SK-N-SH (cell line): ENCODE results near the gene MTHFD1L. TPM values are rescaled to one million over a fixed set of nuclear protein-coding genes. Genes with fewer than 3 reads are reported as not detected.

ENCODE experiments used
- CTCF ChIA-PET: fragments of 300-600, 350-600 bp; formaldehyde crosslinking; extraction: SDS; loops from one replicate; lab custom pipeline; 2021; lab: Yijun Ruan, JAX
- POLR2A ChIA-PET: fragments of 350-600 bp; sonication (Branson Sonifier 250); formaldehyde crosslinking; extraction: SDS; loops from one replicate; lab custom pipeline; 2020; ENCODE audit warnings: antibody characterized with exemption, inconsistent platforms; lab: Yijun Ruan, JAX
- DNase-seq: peaks from one replicate; pipeline ENCODE4 v3.0.0; 2012
- H2AFZ ChIP-seq: fragments of 200-600 bp; sonication (generic); 2 replicates; pipeline ENCODE4 v1.8.1; 2016; ENCODE audit warnings: antibody characterized with exemption, mild to moderate bottlenecking, low read depth
- H3F3A ChIP-seq: fragments of 200-600 bp; sonication (generic); replicated peaks from 2 replicates; pipeline ENCODE3; 2016; ENCODE audit warnings: antibody characterized with exemption, mild to moderate bottlenecking; ENCODE audit not compliant: insufficient read depth
- H3K27ac ChIP-seq, 2 experiments: fragments of 200-500 bp in 1 of 2; fragments of 200-600 bp in 1 of 2; sonication (Bioruptor generic) in 1 of 2; sonication (generic), shearing (Covaris generic) in 1 of 2; 2 replicates each; pipeline versions ENCODE4 v1.5.1 to v1.6.1; 2014 to 2016; ENCODE audit warnings: low read depth in 2 of 2, inconsistent platforms in 1 of 2, low read length in 1 of 2, mild to moderate bottlenecking in 1 of 2, mixed read lengths in 1 of 2
- H3K27me3 ChIP-seq: fragments of 200-600 bp; sonication (generic), shearing (Covaris generic); 2 replicates; pipeline ENCODE4 v1.6.1; 2016; ENCODE audit warnings: mixed run types; ENCODE audit not compliant: insufficient read depth
- H3K36me3 ChIP-seq, 2 experiments: fragments of 200-500 bp in 1 of 2; fragments of 200-600 bp in 1 of 2; sonication (Bioruptor generic) in 1 of 2; sonication (generic) in 1 of 2; replicated peaks in 1 of 2; 2 replicates each; pipeline versions ENCODE3 to v1.5.1; 2014 to 2016; ENCODE audit warnings: low read length in 1 of 2, mild to moderate bottlenecking in 1 of 2; ENCODE audit not compliant: insufficient read depth in 2 of 2, control insufficient read depth in 1 of 2
- H3K4me1 ChIP-seq, 2 experiments: fragments of 200-500 bp in 1 of 2; fragments of 200-600 bp in 1 of 2; sonication (Bioruptor generic) in 1 of 2; sonication (generic), shearing (Covaris generic) in 1 of 2; 2 replicates each; pipeline versions ENCODE4 v1.5.1 to v1.6.1; 2014 to 2016; ENCODE audit warnings: low read depth in 1 of 2, low read length in 1 of 2, mixed run types in 1 of 2; ENCODE audit not compliant: insufficient read depth in 2 of 2, control insufficient read depth in 1 of 2
- H3K4me2 ChIP-seq: fragments of 200-600 bp; sonication (generic), shearing (Covaris generic); 2 replicates; pipeline ENCODE4 v1.6.1; 2017; ENCODE audit warnings: mixed run types
- H3K4me3 ChIP-seq, 2 experiments: fragments of 200-500 bp in 1 of 2; fragments of 200-600 bp in 1 of 2; sonication (Bioruptor generic) in 1 of 2; sonication (generic), shearing (Covaris generic) in 1 of 2; 2 replicates each; pipeline versions ENCODE4 v1.5.1 to v1.8.1; 2014 to 2016; ENCODE audit warnings: low read depth in 2 of 2, inconsistent platforms in 1 of 2, low read length in 1 of 2, mild to moderate bottlenecking in 1 of 2, mixed read lengths in 1 of 2, moderate library complexity in 1 of 2
- H3K79me2 ChIP-seq: fragments of 200-600 bp; sonication (generic); 2 replicates; pipeline ENCODE4 v1.8.1; 2017; ENCODE audit warnings: mild to moderate bottlenecking; ENCODE audit not compliant: insufficient read depth
- H3K9ac ChIP-seq: fragments of 200-600 bp; sonication (generic); 2 replicates; pipeline ENCODE4 v1.6.1; 2017; ENCODE audit warnings: mixed run types
- H3K9me2 ChIP-seq: fragments of 200-600 bp; sonication (generic); 2 replicates; pipeline ENCODE4 v1.6.1; 2017; ENCODE audit warnings: mixed run types
- H3K9me3 ChIP-seq: fragments of 200-600 bp; sonication (generic); 2 replicates; pipeline ENCODE4 v1.6.1; 2017; ENCODE audit warnings: mixed run types, mild to moderate bottlenecking, moderate library complexity
- H4K20me1 ChIP-seq: fragments of 200-600 bp; sonication (generic); 2 replicates; pipeline ENCODE4 v1.6.1; 2017; ENCODE audit warnings: mild to moderate bottlenecking, mixed run types; ENCODE audit not compliant: insufficient read depth
- ELF1 ChIP-seq: IDR thresholded peaks from 2 replicates; pipeline ENCODE4 v1.4.0; 2012
- EP300 ChIP-seq, 2 experiments: IDR thresholded peaks; 2 replicates each; pipeline versions ENCODE4 v1.4.0 to v1.6.1; 2012; ENCODE audit warnings: borderline replicate concordance in 1 of 2, low read depth in 1 of 2, low read length in 1 of 2
- EZH2phosphoT487 ChIP-seq: fragments of 200-600 bp; sonication (generic); IDR thresholded peaks from 2 replicates; pipeline ENCODE4 v1.6.1; 2017; ENCODE audit warnings: low read depth, mixed run types, mild to moderate bottlenecking, antibody characterized with exemption, moderate library complexity, borderline replicate concordance
- FOXM1 ChIP-seq: IDR thresholded peaks from 2 replicates; pipeline ENCODE4 v1.4.0; 2012; ENCODE audit warnings: low read depth, mild to moderate bottlenecking
- GABPA ChIP-seq: IDR thresholded peaks from 2 replicates; pipeline ENCODE4 v1.4.0; 2012; ENCODE audit warnings: low read depth, mild to moderate bottlenecking
- MEF2A ChIP-seq: IDR thresholded peaks from 2 replicates; pipeline ENCODE4 v1.4.0; 2012; ENCODE audit warnings: low read depth, borderline replicate concordance
- MXI1 ChIP-seq: IDR thresholded peaks from 2 replicates; pipeline ENCODE4 v1.6.1; 2012; ENCODE audit warnings: mild to moderate bottlenecking, low read depth, low read length, improper control_type of control experiment
- NFIC ChIP-seq: IDR thresholded peaks from 2 replicates; pipeline ENCODE4 v1.4.0; 2012; ENCODE audit warnings: borderline replicate concordance
- NRF1 ChIP-seq: IDR thresholded peaks from 2 replicates; pipeline ENCODE4 v1.6.1; 2012; ENCODE audit warnings: low read depth, mild to moderate bottlenecking, low read length
- POLR2AphosphoS5 ChIP-seq: IDR thresholded peaks from 2 replicates; pipeline ENCODE4 v1.6.1; 2012; ENCODE audit warnings: low read depth, low read length
- REST ChIP-seq: IDR thresholded peaks from 2 replicates; pipeline ENCODE4 v1.6.1; 2012; ENCODE audit warnings: mild to moderate bottlenecking, low read depth, low read length, moderate library complexity
- RFX5 ChIP-seq: IDR thresholded peaks from 2 replicates; pipeline ENCODE4 v1.6.1; 2012; ENCODE audit warnings: mild to moderate bottlenecking, improper control_type of control experiment, low read length
- RXRA ChIP-seq: IDR thresholded peaks from 2 replicates; pipeline ENCODE4 v1.4.0; 2012; ENCODE audit warnings: low read depth, mild to moderate bottlenecking, borderline replicate concordance
- SMC3 ChIP-seq: IDR thresholded peaks from 2 replicates; pipeline ENCODE4 v1.6.1; 2012; ENCODE audit warnings: low read depth, low read length, improper control_type of control experiment
- TAF1 ChIP-seq: IDR thresholded peaks from 2 replicates; pipeline ENCODE4 v1.6.1; 2012; ENCODE audit warnings: low read depth, mild to moderate bottlenecking, low read length, moderate library complexity, borderline replicate concordance
- TCF12 ChIP-seq: IDR thresholded peaks from 2 replicates; pipeline ENCODE4 v1.4.0; 2012
- TEAD4 ChIP-seq: IDR thresholded peaks from 2 replicates; pipeline ENCODE4 v1.4.0; 2012; ENCODE audit warnings: mild to moderate bottlenecking, borderline replicate concordance; ENCODE audit not compliant: insufficient read depth
- YY1 ChIP-seq: IDR thresholded peaks from 2 replicates; pipeline ENCODE4 v1.4.0; 2012; ENCODE audit warnings: low read depth, mild to moderate bottlenecking
- WGBS: methylation state at CpG from one replicate; pipeline ENCODE4 v1.1.6; 2017; ENCODE audit warnings: low lambda C conversion rate; 5-methylcytosine and 5-hydroxymethylcytosine counted together
- polyA plus RNA-seq, 3 experiments: library from polyadenylated mRNA; depleted of rRNA; stranded (reverse); fragments of >200 nt; gene quantifications; 2 replicates each; pipeline ENCODE4 v1.2.3, GENCODE V29; 2012
- TF ChIP-seq, protein P1 (sequence below): fragments of 150-350 bp; IDR thresholded peaks from 2 replicates; pipeline ENCODE4 v1.6.1; 2016; ENCODE audit warnings: mild to moderate bottlenecking, low read depth, low read length
- TF ChIP-seq, protein P2 (sequence below): IDR thresholded peaks from 2 replicates; pipeline ENCODE4 v1.4.0; 2012; ENCODE audit warnings: low read depth
- TF ChIP-seq, protein P3 (sequence below): IDR thresholded peaks from 2 replicates; pipeline ENCODE4; 2012
- TF ChIP-seq, protein P4 (sequence below): fragments of 150-350 bp; IDR thresholded peaks from 2 replicates; pipeline ENCODE4 v1.6.1; 2017; ENCODE audit warnings: antibody characterized with exemption, low read length, low read depth, borderline replicate concordance

Gene MTHFD1L
- polyA plus RNA-seq, 1 of the 3 experiments (the other 2 are of a cell fraction): 37.0 TPM

DNA sequence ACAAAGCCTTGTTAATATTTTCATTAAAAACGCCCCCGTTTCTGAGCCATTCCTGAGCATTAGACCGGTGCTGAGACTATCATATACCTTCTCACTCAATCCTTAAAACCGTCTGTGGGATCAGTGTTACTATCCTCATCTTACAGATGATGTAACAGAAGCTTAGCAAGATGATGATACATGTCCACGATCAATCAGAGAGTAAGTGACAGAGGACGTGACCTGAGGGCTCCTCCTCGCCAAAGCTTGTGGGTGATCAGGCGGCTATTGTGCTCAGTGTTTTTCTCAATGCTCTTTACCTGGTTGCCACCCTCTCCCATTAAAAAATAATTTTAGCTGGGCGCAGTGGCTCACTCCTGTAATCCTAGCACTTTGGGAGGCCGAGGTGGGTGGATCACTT is 113.1 kb downstream of the MTHFD1L start:
- Histone ChIP-seq H3K9me2 (no peaks in the 10 kb centered on the region), H4K20me1 (no peaks in the 10 kb centered on the region), H3K9me3 (no peaks in the 10 kb centered on the region), H3K4me3 (no peak overlapping the region), H3K27ac (no peak overlapping the region), H3K4me1 (no peaks in the 10 kb centered on the region; a peak in 1 of 4 replicates), H3K4me2 (no peak overlapping the region), H3K79me2 (no peaks in the 10 kb centered on the region), H3K9ac (no peak overlapping the region), H3F3A (no peaks in the 10 kb centered on the region), H3K27me3 (no peaks in the 10 kb centered on the region), H3K36me3 (peaks cover 13 to 37% of the 10 kb centered on the region in 2 experiments), H2AFZ (no peak overlapping the region)
- 89% methylated on average over 8 of the region's 10 CpGs for WGBS
- TF ChIP-seq YY1: no peak
- no peak for TF ChIP-seq GABPA
- TF ChIP-seq TCF12: no peak
- TF ChIP-seq, protein P1, sequence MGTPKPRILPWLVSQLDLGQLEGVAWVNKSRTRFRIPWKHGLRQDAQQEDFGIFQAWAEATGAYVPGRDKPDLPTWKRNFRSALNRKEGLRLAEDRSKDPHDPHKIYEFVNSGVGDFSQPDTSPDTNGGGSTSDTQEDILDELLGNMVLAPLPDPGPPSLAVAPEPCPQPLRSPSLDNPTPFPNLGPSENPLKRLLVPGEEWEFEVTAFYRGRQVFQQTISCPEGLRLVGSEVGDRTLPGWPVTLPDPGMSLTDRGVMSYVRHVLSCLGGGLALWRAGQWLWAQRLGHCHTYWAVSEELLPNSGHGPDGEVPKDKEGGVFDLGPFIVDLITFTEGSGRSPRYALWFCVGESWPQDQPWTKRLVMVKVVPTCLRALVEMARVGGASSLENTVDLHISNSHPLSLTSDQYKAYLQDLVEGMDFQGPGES: no peak
- TF ChIP-seq RFX5: no peak
- no peak for TF ChIP-seq EZH2phosphoT487
- TF ChIP-seq ELF1: no peak
- TF ChIP-seq MEF2A: no peak
- TF ChIP-seq NFIC: no peak
- TF ChIP-seq RXRA: no peak
- TF ChIP-seq TAF1: no peak
- no peak for TF ChIP-seq NRF1
- TF ChIP-seq, protein P2, sequence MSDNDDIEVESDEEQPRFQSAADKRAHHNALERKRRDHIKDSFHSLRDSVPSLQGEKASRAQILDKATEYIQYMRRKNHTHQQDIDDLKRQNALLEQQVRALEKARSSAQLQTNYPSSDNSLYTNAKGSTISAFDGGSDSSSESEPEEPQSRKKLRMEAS: no peak
- TF ChIP-seq SMC3: no peak
- DNase-seq: no peak
- ChIA-PET CTCF (interaction anchor here (1.5 to 1.6 kb wide), 2 partner anchors 23 to 356 kb away, joined by 3 to 5 read pairs; no protein-coding TSS in a partner anchor), POLR2A (interaction anchor here (0.6 kb wide), 1 partner anchor 34 kb away, joined by 3 read pairs; no protein-coding TSS in a partner anchor)

- peaks cover 13 to 29% of the 10 kb centered on the region in 2 experiments for H3K36me3 ChIP-seq
- no peak overlapping the region for H3K27ac ChIP-seq
- H3K9ac ChIP-seq: no peak overlapping the region
- no peak overlapping the region for H3K4me3 ChIP-seq
- H3F3A ChIP-seq: no peaks in the 10 kb centered on the region
- no peak overlapping the region for H3K4me2 ChIP-seq
- H3K9me2 ChIP-seq: no peaks in the 10 kb centered on the region
- H3K27me3 ChIP-seq: no peaks in the 10 kb centered on the region
- CTCF ChIA-PET: interaction anchor here (0.5 to 1.6 kb wide), 5 partner anchors 18 to 355 kb away, joined by 3 to 7 read pairs (median 4); no protein-coding TSS in a partner anchor
- no peak for DNase-seq
- H3K9me3 ChIP-seq: no peaks in the 10 kb centered on the region
- no peaks in the 10 kb centered on the region; a peak in 1 of 4 replicates for H3K4me1 ChIP-seq
- H2AFZ ChIP-seq: no peak overlapping the region
- H4K20me1 ChIP-seq: no peaks in the 10 kb centered on the region
- POLR2A ChIA-PET: interaction anchor here (0.7 kb wide), 1 partner anchor 1235 kb away, joined by 3 read pairs; no protein-coding TSS in a partner anchor
- 93% methylated on average over 6 of the region's 6 CpGs for WGBS
- no peaks in the 10 kb centered on the region for H3K79me2 ChIP-seq
- TF ChIP-seq TAF1: no peak
- no peak for TF ChIP-seq NRF1
- TF ChIP-seq FOXM1: no peak
- no peak for TF ChIP-seq NFIC
- TF ChIP-seq EP300 (IDR thresholded peaks at IDR 0.05; ENCODE audit: borderline replicate concordance in 1 of 2, low read depth in 1 of 2, low read length in 1 of 2): no peak
- TF ChIP-seq, protein P3, sequence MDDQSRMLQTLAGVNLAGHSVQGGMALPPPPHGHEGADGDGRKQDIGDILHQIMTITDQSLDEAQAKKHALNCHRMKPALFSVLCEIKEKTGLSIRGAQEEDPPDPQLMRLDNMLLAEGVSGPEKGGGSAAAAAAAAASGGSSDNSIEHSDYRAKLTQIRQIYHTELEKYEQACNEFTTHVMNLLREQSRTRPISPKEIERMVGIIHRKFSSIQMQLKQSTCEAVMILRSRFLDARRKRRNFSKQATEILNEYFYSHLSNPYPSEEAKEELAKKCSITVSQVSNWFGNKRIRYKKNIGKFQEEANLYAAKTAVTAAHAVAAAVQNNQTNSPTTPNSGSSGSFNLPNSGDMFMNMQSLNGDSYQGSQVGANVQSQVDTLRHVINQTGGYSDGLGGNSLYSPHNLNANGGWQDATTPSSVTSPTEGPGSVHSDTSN: no peak
- TF ChIP-seq TEAD4: no peak
- TF ChIP-seq MXI1: no peak
- TF ChIP-seq, protein P4, sequence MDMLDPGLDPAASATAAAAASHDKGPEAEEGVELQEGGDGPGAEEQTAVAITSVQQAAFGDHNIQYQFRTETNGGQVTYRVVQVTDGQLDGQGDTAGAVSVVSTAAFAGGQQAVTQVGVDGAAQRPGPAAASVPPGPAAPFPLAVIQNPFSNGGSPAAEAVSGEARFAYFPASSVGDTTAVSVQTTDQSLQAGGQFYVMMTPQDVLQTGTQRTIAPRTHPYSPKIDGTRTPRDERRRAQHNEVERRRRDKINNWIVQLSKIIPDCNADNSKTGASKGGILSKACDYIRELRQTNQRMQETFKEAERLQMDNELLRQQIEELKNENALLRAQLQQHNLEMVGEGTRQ: no peak
- no peak for TF ChIP-seq POLR2AphosphoS5
- TF ChIP-seq EZH2phosphoT487: no peak
- no peak for TF ChIP-seq REST
These were observed 114.4 kb downstream of the MTHFD1L start for GRCh38 chr6:150979826-150980350.
